ENCODE data around the gene TENM3.

Gene TENM3

GRCh38 chr4:182583703-182584415 lies 340.7 kb downstream of the TENM3 start:
- no peak for DNase-seq

- DNase-seq = no peak
These were observed 342.1 kb downstream of the TENM3 start for GRCh38 chr4:182585321-182585720.

GRCh38 chr4:182589100-182589499 lies 345.9 kb downstream of the TENM3 start:
- DNase-seq = no peak

GRCh38 chr4:182593402-182593801 lies 350.2 kb downstream of the TENM3 start:
- no peak for DNase-seq

- no peak for DNase-seq
These were observed 350.7 kb downstream of the TENM3 start for GRCh38 chr4:182593864-182594263.

GRCh38 chr4:182600093-182600492 lies 356.9 kb downstream of the TENM3 start:
- DNase-seq = no peak

- DNase-seq = no peak
These were observed 357.7 kb downstream of the TENM3 start for GRCh38 chr4:182600856-182601255.

GRCh38 chr4:182604161-182604622 lies 361.0 kb downstream of the TENM3 start:
- DNase-seq = no peak

GRCh38 chr4:182604953-182605352 lies 361.8 kb downstream of the TENM3 start:
- no peak for DNase-seq

GRCh38 chr4:182608525-182608924 lies 365.3 kb downstream of the TENM3 start:
- DNase-seq = no peak

- no peak for DNase-seq
These were observed 373.3 kb downstream of the TENM3 start for GRCh38 chr4:182616476-182616875.

- DNase-seq = no peak
These were observed 376.5 kb downstream of the TENM3 start for GRCh38 chr4:182619660-182620059.

GRCh38 chr4:182620111-182620980 lies 377.1 kb downstream of the TENM3 start:
- DNase-seq = no peak

GRCh38 chr4:182624281-182624680 lies 381.1 kb downstream of the TENM3 start:
- DNase-seq = no peak

- no peak for DNase-seq
These were observed 382.0 kb downstream of the TENM3 start for GRCh38 chr4:182625193-182625592.

- DNase-seq = no peak
These were observed 384.8 kb downstream of the TENM3 start for GRCh38 chr4:182627996-182628395.

GRCh38 chr4:182628544-182628943 lies 385.3 kb downstream of the TENM3 start:
- no peak for DNase-seq

GRCh38 chr4:182629096-182629495 lies 385.9 kb downstream of the TENM3 start:
- no peak for DNase-seq

- DNase-seq = no peak
These were observed 397.3 kb downstream of the TENM3 start for GRCh38 chr4:182640491-182640890.

- DNase-seq = no peak
These were observed 397.7 kb downstream of the TENM3 start for GRCh38 chr4:182640932-182641331.

- no peak for DNase-seq
These were observed 399.6 kb downstream of the TENM3 start for GRCh38 chr4:182642831-182643230.

GRCh38 chr4:182643801-182644682 lies 400.8 kb downstream of the TENM3 start:
- DNase-seq = no peak

GRCh38 chr4:182644683-182645050 lies 401.5 kb downstream of the TENM3 start:
- no peak for DNase-seq
